Breast epithelium (tissue), 3 donors: Measurements from ENCODE around the gene C2orf76.

Experiments used
- POLR2A ChIP-seq: fragments of 450-650 bp; IDR thresholded peaks from one replicate; pipeline ENCODE4 v1.6.1; 2016; ENCODE audit warnings: antibody characterized with exemption, mild to moderate bottlenecking, moderate library complexity
- TF ChIP-seq, protein P1 (sequence below), 3 donors: fragments of 450-650 bp; IDR thresholded peaks; one replicate each; pipeline ENCODE4 v1.5.1; 2016 to 2017; ENCODE audit warnings: antibody characterized with exemption in 3 of 3, mild to moderate bottlenecking in 3 of 3, moderate library complexity in 3 of 3

DNA sequence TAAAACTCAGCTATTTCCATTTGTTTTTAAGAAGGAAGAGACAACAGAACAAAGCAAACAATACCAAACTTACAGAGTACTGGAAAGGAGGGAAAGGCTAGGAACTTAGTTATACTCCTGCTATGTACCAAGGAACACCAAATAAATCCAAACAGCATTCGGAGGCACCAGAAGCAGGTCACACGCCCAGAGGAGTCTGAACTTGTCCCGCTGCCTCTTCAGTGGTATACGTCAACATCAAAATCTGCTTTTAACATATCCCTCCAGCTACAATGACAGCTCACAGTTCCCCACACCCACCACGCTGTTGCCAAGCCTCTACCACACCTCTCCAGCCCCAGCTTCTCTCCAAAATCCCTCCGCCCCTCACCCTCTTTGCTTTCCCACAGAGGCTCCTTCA, 17.3 kb downstream of the C2orf76 start:
- TF ChIP-seq, protein P1, sequence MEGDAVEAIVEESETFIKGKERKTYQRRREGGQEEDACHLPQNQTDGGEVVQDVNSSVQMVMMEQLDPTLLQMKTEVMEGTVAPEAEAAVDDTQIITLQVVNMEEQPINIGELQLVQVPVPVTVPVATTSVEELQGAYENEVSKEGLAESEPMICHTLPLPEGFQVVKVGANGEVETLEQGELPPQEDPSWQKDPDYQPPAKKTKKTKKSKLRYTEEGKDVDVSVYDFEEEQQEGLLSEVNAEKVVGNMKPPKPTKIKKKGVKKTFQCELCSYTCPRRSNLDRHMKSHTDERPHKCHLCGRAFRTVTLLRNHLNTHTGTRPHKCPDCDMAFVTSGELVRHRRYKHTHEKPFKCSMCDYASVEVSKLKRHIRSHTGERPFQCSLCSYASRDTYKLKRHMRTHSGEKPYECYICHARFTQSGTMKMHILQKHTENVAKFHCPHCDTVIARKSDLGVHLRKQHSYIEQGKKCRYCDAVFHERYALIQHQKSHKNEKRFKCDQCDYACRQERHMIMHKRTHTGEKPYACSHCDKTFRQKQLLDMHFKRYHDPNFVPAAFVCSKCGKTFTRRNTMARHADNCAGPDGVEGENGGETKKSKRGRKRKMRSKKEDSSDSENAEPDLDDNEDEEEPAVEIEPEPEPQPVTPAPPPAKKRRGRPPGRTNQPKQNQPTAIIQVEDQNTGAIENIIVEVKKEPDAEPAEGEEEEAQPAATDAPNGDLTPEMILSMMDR (IDR thresholded peaks at IDR 0.05): no peak
- no peak for TF ChIP-seq POLR2A
